Fibroblast of lung (primary cell): Measurements from ENCODE around the gene TMCC2. TPM values are rescaled to one million over a fixed set of nuclear protein-coding genes. Genes with fewer than 3 reads are reported as not detected.

Source experiments
- DNase-seq, 2 donors: peaks; one replicate each; pipeline versions ENCODE4 v3.0.0 to v3.0.0-alpha.2; 2010; ENCODE audit warnings: low read depth in 2 of 2
- H2AFZ ChIP-seq: 2 replicates; pipeline ENCODE4 v1.5.1; 2012; ENCODE audit warnings: low read length, control low read depth, inconsistent platforms
- H3K27ac ChIP-seq: 2 replicates; pipeline ENCODE4 v1.5.1; 2011; ENCODE audit warnings: low read length, control low read depth; ENCODE audit not compliant: insufficient read depth
- H3K27me3 ChIP-seq: 2 replicates; pipeline ENCODE4 v1.5.1; 2011; ENCODE audit warnings: mild to moderate bottlenecking, low read length; ENCODE audit not compliant: control insufficient read depth, insufficient read depth
- H3K36me3 ChIP-seq: 2 replicates; pipeline ENCODE4 v1.5.1; 2011; ENCODE audit warnings: low read length; ENCODE audit not compliant: control insufficient read depth, insufficient read depth
- H3K4me1 ChIP-seq: 2 replicates; pipeline ENCODE4 v1.5.1; 2011; ENCODE audit warnings: low read length; ENCODE audit not compliant: control insufficient read depth, insufficient read depth; ENCODE audit errors: extremely low read depth
- H3K4me2 ChIP-seq: 2 replicates; pipeline ENCODE4 v1.5.1; 2011; ENCODE audit warnings: low read length, control low read depth; ENCODE audit not compliant: insufficient read depth; ENCODE audit errors: extremely low read depth
- H3K4me3 ChIP-seq, 4 experiments: fragments of 200-600 bp in 1 of 4; sonication (generic) in 1 of 4; replicated peaks in 1 of 4; 2 replicates each; pipeline ENCODE4 v1.5.1; 2011 to 2016; ENCODE audit warnings: low read length in 4 of 4, low read depth in 3 of 4, mild to moderate bottlenecking in 3 of 4, control low read depth in 2 of 4, inconsistent platforms in 1 of 4, mixed read lengths in 1 of 4; ENCODE audit not compliant: insufficient read depth in 1 of 4; ENCODE audit errors: control extremely low read depth in 1 of 4
- H3K79me2 ChIP-seq: 2 replicates; pipeline ENCODE4 v1.5.1; 2012; ENCODE audit warnings: mild to moderate bottlenecking, low read length, inconsistent platforms; ENCODE audit not compliant: control insufficient read depth, insufficient read depth
- H3K9ac ChIP-seq: 2 replicates; pipeline ENCODE4 v1.5.1; 2011; ENCODE audit warnings: mild to moderate bottlenecking, low read length, control low read depth; ENCODE audit not compliant: insufficient read depth
- H3K9me3 ChIP-seq: 2 replicates; pipeline ENCODE4 v1.5.1; 2012; ENCODE audit warnings: low read depth, low read length; ENCODE audit not compliant: control insufficient read depth, insufficient read depth
- H4K20me1 ChIP-seq: 2 replicates; pipeline ENCODE4 v1.5.1; 2011; ENCODE audit warnings: low read length; ENCODE audit not compliant: control insufficient read depth, insufficient read depth; ENCODE audit errors: extremely low read depth
- CTCF ChIP-seq, 2 donors: IDR thresholded peaks in 1 of 2; conservative IDR thresholded peaks in 1 of 2; 1 replicate in 1 of 2; 2 replicates in 1 of 2; pipeline ENCODE4 v1.5.1; 2011 to 2012; ENCODE audit warnings: low read length in 2 of 2, control low read depth in 1 of 2, inconsistent platforms in 1 of 2, low read depth in 1 of 2, mild to moderate bottlenecking in 1 of 2
- EZH2 ChIP-seq: IDR thresholded peaks from 2 replicates; pipeline ENCODE4 v1.5.1; 2012; ENCODE audit warnings: low read length, control low read depth, mild to moderate bottlenecking; ENCODE audit errors: missing control alignments
- polyA plus RNA-seq, 2 donors: library from polyadenylated mRNA; depleted of rRNA in 1 of 2; stranded (reverse) in 1 of 2; unstranded in 1 of 2; fragments of >200 nt; gene quantifications; 2 replicates each; pipeline ENCODE4 v1.2.1, GENCODE V29; 2011 to 2012; ENCODE audit warnings: missing spikeins in 1 of 2
- total RNA-seq: library from RNA; depleted of rRNA; stranded (reverse); fragments of >200 nt; gene quantifications from 2 replicates; pipeline ENCODE4 v1.2.1, GENCODE V29; 2014

The TMCC2 gene
- total and polyA plus RNA-seq, 2 donors (not counting 1 experiment from before 2014, with no cell fraction given), result 2.3 to 6.9 TPM

- DNase-seq, result peak in 1 of 2 donors; percentile 70
- Histone ChIP-seq H3K36me3 (no peaks in the 10 kb centered on the region), H4K20me1 (no peaks in the 10 kb centered on the region), H3K4me2 (no peak overlapping the region), H3K27ac (no peak overlapping the region), H3K9ac (no peak overlapping the region), H3K4me3 (no peak overlapping the region), H3K4me1 (peaks cover 2% of the 10 kb centered on the region), H3K9me3 (no peaks in the 10 kb centered on the region), H3K79me2 (no peaks in the 10 kb centered on the region), H2AFZ (no peak overlapping the region), H3K27me3 (no peaks in the 10 kb centered on the region)
- TF ChIP-seq CTCF (conservative IDR thresholded peaks at IDR 0.05 in 1 of 2, IDR thresholded peaks at IDR 0.05 in 1 of 2; ENCODE audit: low read depth in 1 of 2, low read length in 2 of 2) (no peak), EZH2 (no peak)
These were observed 34.4 kb downstream of the TMCC2 start for GRCh38 chr1:205261946-205262691.

GRCh38 chr1:205262731-205263171, 35.0 kb downstream of the TMCC2 start:
- H3K4me3 ChIP-seq, result no peak overlapping the region
- no peaks in the 10 kb centered on the region for H3K36me3 ChIP-seq
- no peak overlapping the region for H3K4me2 ChIP-seq
- H3K9me3 ChIP-seq, result no peaks in the 10 kb centered on the region
- no peaks in the 10 kb centered on the region for H3K79me2 ChIP-seq
- TF ChIP-seq CTCF (conservative IDR thresholded peaks at IDR 0.05 in 1 of 2, IDR thresholded peaks at IDR 0.05 in 1 of 2; ENCODE audit: low read depth in 1 of 2, low read length in 2 of 2) (no peak), EZH2 (no peak)
- H4K20me1 ChIP-seq, result no peaks in the 10 kb centered on the region
- H3K27ac ChIP-seq, result no peak overlapping the region
- no peak overlapping the region for H2AFZ ChIP-seq
- H3K9ac ChIP-seq, result no peak overlapping the region
- no peaks in the 10 kb centered on the region for H3K27me3 ChIP-seq
- peaks cover 2% of the 10 kb centered on the region for H3K4me1 ChIP-seq
- peak in 1 of 2 donors; percentile 60 for DNase-seq

GRCh38 chr1:205263580-205264190, 35.9 kb downstream of the TMCC2 start:
- no peaks in the 10 kb centered on the region for H3K36me3 ChIP-seq
- no peaks in the 10 kb centered on the region for H4K20me1 ChIP-seq
- H2AFZ ChIP-seq, result no peak overlapping the region
- no peaks in the 10 kb centered on the region for H3K27me3 ChIP-seq
- no peak overlapping the region for H3K27ac ChIP-seq
- TF ChIP-seq EZH2 (no peak), CTCF (conservative IDR thresholded peaks at IDR 0.05 in 1 of 2, IDR thresholded peaks at IDR 0.05 in 1 of 2; ENCODE audit: low read depth in 1 of 2, low read length in 2 of 2) (no peak)
- H3K9ac ChIP-seq, result no peak overlapping the region
- peak in 1 of 2 donors; percentile 85 for DNase-seq
- no peak overlapping the region for H3K4me2 ChIP-seq
- H3K79me2 ChIP-seq, result no peaks in the 10 kb centered on the region
- peaks cover 2% of the 10 kb centered on the region for H3K4me1 ChIP-seq
- no peaks in the 10 kb centered on the region for H3K9me3 ChIP-seq
- no peak overlapping the region for H3K4me3 ChIP-seq
